ENCODE data around the gene SCD5.

The SCD5 gene

GRCh38 chr4:82644734-82645126, 153.9 kb downstream of the SCD5 start:
- Histone ChIP-seq H3K36me3 (peaks cover 12% of the 10 kb centered on the region), H3K4me2 (no peak overlapping the region), H4K20me1 (no peaks in the 10 kb centered on the region), H3K27me3 (no peaks in the 10 kb centered on the region), H3K4me3 (no peak overlapping the region), H3K9ac (no peak overlapping the region), H3K27ac (no peak overlapping the region), H3K9me3 (no peaks in the 10 kb centered on the region), H3K4me1 (peaks cover 13% of the 10 kb centered on the region)
- no peak for TF ChIP-seq Cebpa-rat (IDR thresholded peaks at IDR 0.05)

- Histone ChIP-seq H3K9me3 (no peaks in the 10 kb centered on the region), H3K27ac (no peak overlapping the region), H3K36me3 (peaks cover 11% of the 10 kb centered on the region; the same call in 1 of the 2 replicates), H3K27me3 (no peaks in the 10 kb centered on the region), H3K9ac (no peak overlapping the region), H4K20me1 (no peaks in the 10 kb centered on the region), H3K4me2 (no peak overlapping the region), H3K4me1 (peaks cover 13% of the 10 kb centered on the region), H3K4me3 (no peak overlapping the region)
- no peak for TF ChIP-seq Cebpa-rat (IDR thresholded peaks at IDR 0.05)
Observed at GRCh38 chr4:82643994-82644733, 154.4 kb downstream of the SCD5 start.

- H4K20me1 ChIP-seq: no peaks in the 10 kb centered on the region
- no peak overlapping the region for H3K27ac ChIP-seq
- no peak overlapping the region for H3K4me2 ChIP-seq
- H3K9me3 ChIP-seq: no peaks in the 10 kb centered on the region
- H3K27me3 ChIP-seq: no peaks in the 10 kb centered on the region
- no peak overlapping the region for H3K9ac ChIP-seq
- no peak overlapping the region for H3K4me3 ChIP-seq
- H3K36me3 ChIP-seq: peaks cover 11% of the 10 kb centered on the region; the same call in 1 of the 2 replicates
- TF ChIP-seq Cebpa-rat (IDR thresholded peaks at IDR 0.05): no peak
- H3K4me1 ChIP-seq: peaks cover 13% of the 10 kb centered on the region
Observed at GRCh38 chr4:82642331-82642730, 156.3 kb downstream of the SCD5 start.

- Histone ChIP-seq H3K27ac (no peak overlapping the region), H3K9ac (no peak overlapping the region), H3K27me3 (no peaks in the 10 kb centered on the region), H3K9me3 (no peaks in the 10 kb centered on the region), H3K4me2 (no peak overlapping the region), H3K4me3 (no peak overlapping the region), H3K36me3 (peaks cover 24% of the 10 kb centered on the region), H4K20me1 (no peaks in the 10 kb centered on the region), H3K4me1 (peaks cover 4% of the 10 kb centered on the region; the same call in 1 of the 2 replicates)
- TF ChIP-seq Cebpa-rat (IDR thresholded peaks at IDR 0.05): no peak
Observed at GRCh38 chr4:82640540-82640939, 158.1 kb downstream of the SCD5 start.

GRCh38 chr4:82639971-82640370, 158.6 kb downstream of the SCD5 start:
- Histone ChIP-seq H3K36me3 (peaks cover 29% of the 10 kb centered on the region), H3K4me2 (no peak overlapping the region), H3K27ac (no peak overlapping the region), H4K20me1 (no peaks in the 10 kb centered on the region), H3K4me1 (peaks cover 4% of the 10 kb centered on the region; the same call in 1 of the 2 replicates), H3K4me3 (no peak overlapping the region), H3K9ac (no peak overlapping the region), H3K27me3 (no peaks in the 10 kb centered on the region), H3K9me3 (no peaks in the 10 kb centered on the region)
- TF ChIP-seq Cebpa-rat (IDR thresholded peaks at IDR 0.05): no peak

- peaks cover 3% of the 10 kb centered on the region for H3K9me3 ChIP-seq
- H3K36me3 ChIP-seq: peaks cover 44% of the 10 kb centered on the region
- H3K9ac ChIP-seq: no peak overlapping the region
- no peaks in the 10 kb centered on the region for H3K27me3 ChIP-seq
- H4K20me1 ChIP-seq: no peaks in the 10 kb centered on the region
- H3K4me1 ChIP-seq: peaks cover 4% of the 10 kb centered on the region; the same call in 1 of the 2 replicates
- no peak overlapping the region for H3K4me3 ChIP-seq
- H3K27ac ChIP-seq: no peak overlapping the region
- no peak for TF ChIP-seq Cebpa-rat (IDR thresholded peaks at IDR 0.05)
- no peak overlapping the region for H3K4me2 ChIP-seq
Observed at GRCh38 chr4:82638479-82638878, 160.1 kb downstream of the SCD5 start.

- Histone ChIP-seq H3K27ac (no peak overlapping the region), H3K4me3 (no peak overlapping the region), H3K4me1 (no peaks in the 10 kb centered on the region), H4K20me1 (no peaks in the 10 kb centered on the region), H3K36me3 (peaks cover 36% of the 10 kb centered on the region), H3K9me3 (peaks cover 11% of the 10 kb centered on the region), H3K9ac (no peak overlapping the region), H3K27me3 (no peaks in the 10 kb centered on the region), H3K4me2 (no peak overlapping the region)
- no peak for TF ChIP-seq Cebpa-rat (IDR thresholded peaks at IDR 0.05)
Observed at GRCh38 chr4:82630079-82630478, 168.5 kb downstream of the SCD5 start.

- no peak for TF ChIP-seq Cebpa-rat (IDR thresholded peaks at IDR 0.05)
- H3K4me3 ChIP-seq: no peak overlapping the region
- no peaks in the 10 kb centered on the region for H4K20me1 ChIP-seq
- H3K4me1 ChIP-seq: no peaks in the 10 kb centered on the region
- H3K4me2 ChIP-seq: no peak overlapping the region
- H3K27me3 ChIP-seq: no peaks in the 10 kb centered on the region
- H3K27ac ChIP-seq: no peak overlapping the region
- H3K9ac ChIP-seq: no peak overlapping the region
- H3K36me3 ChIP-seq: peaks cover 30% of the 10 kb centered on the region
- peaks cover 11% of the 10 kb centered on the region for H3K9me3 ChIP-seq
Observed at GRCh38 chr4:82629238-82630000, 169.2 kb downstream of the SCD5 start.

GRCh38 chr4:82626251-82626868, 172.2 kb downstream of the SCD5 start:
- Histone ChIP-seq H3K4me1 (peaks cover 8% of the 10 kb centered on the region), H3K36me3 (peaks cover 14% of the 10 kb centered on the region; the same call in 1 of the 2 replicates), H3K27me3 (no peaks in the 10 kb centered on the region), H3K9ac (no peak overlapping the region), H4K20me1 (no peaks in the 10 kb centered on the region), H3K27ac (no peak overlapping the region), H3K4me3 (no peak overlapping the region), H3K4me2 (no peak overlapping the region), H3K9me3 (no peaks in the 10 kb centered on the region)
- TF ChIP-seq Cebpa-rat (IDR thresholded peaks at IDR 0.05): no peak

GRCh38 chr4:82624819-82625218, 173.8 kb downstream of the SCD5 start:
- Histone ChIP-seq H3K4me1 (peaks cover 8% of the 10 kb centered on the region), H3K36me3 (peaks cover 14% of the 10 kb centered on the region; the same call in 1 of the 2 replicates), H3K4me2 (no peak overlapping the region), H3K9ac (no peak overlapping the region), H3K9me3 (no peaks in the 10 kb centered on the region), H4K20me1 (no peaks in the 10 kb centered on the region), H3K27me3 (no peaks in the 10 kb centered on the region), H3K4me3 (no peak overlapping the region), H3K27ac (no peak overlapping the region)
- no peak for TF ChIP-seq Cebpa-rat (IDR thresholded peaks at IDR 0.05)
